Hematopoietic multipotent progenitor cell (in vitro differentiated cells): ENCODE measurements around the gene LZTR1. TPM values are rescaled to one million over a fixed set of nuclear protein-coding genes. Genes with fewer than 3 reads are reported as not detected.

ENCODE experiments used
- small RNA-seq: library from RNA; depleted of rRNA; stranded (forward); fragments of <200 nt; gene quantifications from one replicate; pipeline ENCODE3, GENCODE V24; 2012
- total RNA-seq: library from RNA; depleted of rRNA; stranded (reverse); fragments of >200 nt; gene quantifications from one replicate; pipeline ENCODE4 v1.2.3, GENCODE V29; 2012

Gene LZTR1
- total RNA-seq, 1 donor, result 72.2 TPM

Small RNA genes lying within 50 kb of the gene (small RNA-seq; reads per million reads assigned to genes)
- gene MIR649, result not detected

Other genes starting within 250 kb of the LZTR1 start
- gene SERPIND1, start 208.2 kb upstream of the LZTR1 start, total RNA-seq, result not detected
- gene PI4KA, start 123.5 kb upstream of the LZTR1 start, total RNA-seq, result 108 TPM
- 12.7 TPM for gene SNAP29, start 123.3 kb upstream of the LZTR1 start, total RNA-seq
- gene CRKL, start 64.9 kb upstream of the LZTR1 start, total RNA-seq, result 36.9 TPM
- 1.6 TPM for gene AIFM3, start 15.0 kb upstream of the LZTR1 start, total RNA-seq
- 40.9 TPM for gene THAP7, start 19.8 kb downstream of the LZTR1 start, total RNA-seq
- gene P2RX6, start 32.9 kb downstream of the LZTR1 start, total RNA-seq, result 0.54 TPM
- gene SLC7A4, start 50.3 kb downstream of the LZTR1 start, total RNA-seq, result 0.81 TPM
- under 0.01 TPM for gene LRRC74B, start 63.6 kb downstream of the LZTR1 start, total RNA-seq